Keratinocyte (primary cell): ENCODE measurements around the gene ENKD1.

Experiments used
- EZH2 ChIP-seq: IDR thresholded peaks from one replicate; pipeline ENCODE4 v1.6.1; 2012; ENCODE audit warnings: inconsistent platforms, mild to moderate bottlenecking, low read length, moderate library complexity
- TF ChIP-seq, protein P1 (sequence below), 3 experiments: IDR thresholded peaks in 1 of 3; conservative IDR thresholded peaks in 1 of 3; optimal IDR thresholded peaks in 1 of 3; 2 replicates in 2 of 3; 3 replicates in 1 of 3; pipeline versions ENCODE3 to v1.5.1; 2011; ENCODE audit warnings: low read length in 3 of 3, mild to moderate bottlenecking in 3 of 3, moderate library complexity in 2 of 3, control low read depth in 1 of 3, inconsistent platforms in 1 of 3; ENCODE audit not compliant: insufficient read depth in 2 of 3; ENCODE audit errors: extremely low read depth in 1 of 3

DNA sequence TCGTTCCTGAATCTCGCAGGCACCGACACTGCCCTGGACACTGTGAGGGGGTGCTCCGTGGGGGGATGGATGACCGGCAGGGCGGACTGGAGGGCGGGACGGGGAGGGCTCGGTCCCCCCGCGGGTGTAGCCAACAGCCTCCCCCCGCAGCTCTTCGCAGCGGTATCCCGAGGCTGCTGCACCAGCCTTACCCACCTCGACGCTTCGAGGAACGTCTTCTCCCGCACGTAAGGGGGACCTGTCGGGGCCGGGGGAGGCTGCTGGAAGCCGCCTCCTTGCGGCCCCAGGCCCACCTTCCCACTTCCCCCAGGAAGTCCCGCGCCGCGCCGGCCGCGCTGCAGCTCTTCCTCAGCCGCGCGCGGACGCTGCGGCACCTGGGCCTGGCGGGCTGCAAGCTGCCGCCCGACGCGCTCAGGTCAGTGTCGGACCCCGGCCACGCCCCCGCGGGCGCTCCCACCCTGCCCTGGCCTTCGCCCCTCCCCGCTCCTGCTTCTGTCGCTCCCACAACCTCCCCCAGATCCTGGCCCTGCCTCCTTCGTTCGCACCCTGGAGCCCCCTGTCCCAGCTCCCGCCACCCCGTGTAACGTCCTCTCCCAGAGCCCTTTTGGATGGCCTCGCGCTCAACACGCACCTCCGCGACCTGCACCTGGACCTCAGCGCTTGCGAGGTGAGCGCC is 18.3 kb downstream of the ENKD1 start:
- TF ChIP-seq, protein P1, sequence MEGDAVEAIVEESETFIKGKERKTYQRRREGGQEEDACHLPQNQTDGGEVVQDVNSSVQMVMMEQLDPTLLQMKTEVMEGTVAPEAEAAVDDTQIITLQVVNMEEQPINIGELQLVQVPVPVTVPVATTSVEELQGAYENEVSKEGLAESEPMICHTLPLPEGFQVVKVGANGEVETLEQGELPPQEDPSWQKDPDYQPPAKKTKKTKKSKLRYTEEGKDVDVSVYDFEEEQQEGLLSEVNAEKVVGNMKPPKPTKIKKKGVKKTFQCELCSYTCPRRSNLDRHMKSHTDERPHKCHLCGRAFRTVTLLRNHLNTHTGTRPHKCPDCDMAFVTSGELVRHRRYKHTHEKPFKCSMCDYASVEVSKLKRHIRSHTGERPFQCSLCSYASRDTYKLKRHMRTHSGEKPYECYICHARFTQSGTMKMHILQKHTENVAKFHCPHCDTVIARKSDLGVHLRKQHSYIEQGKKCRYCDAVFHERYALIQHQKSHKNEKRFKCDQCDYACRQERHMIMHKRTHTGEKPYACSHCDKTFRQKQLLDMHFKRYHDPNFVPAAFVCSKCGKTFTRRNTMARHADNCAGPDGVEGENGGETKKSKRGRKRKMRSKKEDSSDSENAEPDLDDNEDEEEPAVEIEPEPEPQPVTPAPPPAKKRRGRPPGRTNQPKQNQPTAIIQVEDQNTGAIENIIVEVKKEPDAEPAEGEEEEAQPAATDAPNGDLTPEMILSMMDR (optimal IDR thresholded peaks at IDR 0.05 in 1 of 3, IDR thresholded peaks at IDR 0.05 in 1 of 3, conservative IDR thresholded peaks at IDR 0.05 in 1 of 3; ENCODE audit: extremely low read depth in 1 of 3, insufficient read depth in 2 of 3, low read length in 3 of 3), result no peak
- peak; percentile 69 for TF ChIP-seq EZH2
